ENCODE data around the gene FAM50A.
A peak's percentile ranks its signal among the peaks of the same experiment; 100 is the strongest.

The FAM50A gene

DNA sequence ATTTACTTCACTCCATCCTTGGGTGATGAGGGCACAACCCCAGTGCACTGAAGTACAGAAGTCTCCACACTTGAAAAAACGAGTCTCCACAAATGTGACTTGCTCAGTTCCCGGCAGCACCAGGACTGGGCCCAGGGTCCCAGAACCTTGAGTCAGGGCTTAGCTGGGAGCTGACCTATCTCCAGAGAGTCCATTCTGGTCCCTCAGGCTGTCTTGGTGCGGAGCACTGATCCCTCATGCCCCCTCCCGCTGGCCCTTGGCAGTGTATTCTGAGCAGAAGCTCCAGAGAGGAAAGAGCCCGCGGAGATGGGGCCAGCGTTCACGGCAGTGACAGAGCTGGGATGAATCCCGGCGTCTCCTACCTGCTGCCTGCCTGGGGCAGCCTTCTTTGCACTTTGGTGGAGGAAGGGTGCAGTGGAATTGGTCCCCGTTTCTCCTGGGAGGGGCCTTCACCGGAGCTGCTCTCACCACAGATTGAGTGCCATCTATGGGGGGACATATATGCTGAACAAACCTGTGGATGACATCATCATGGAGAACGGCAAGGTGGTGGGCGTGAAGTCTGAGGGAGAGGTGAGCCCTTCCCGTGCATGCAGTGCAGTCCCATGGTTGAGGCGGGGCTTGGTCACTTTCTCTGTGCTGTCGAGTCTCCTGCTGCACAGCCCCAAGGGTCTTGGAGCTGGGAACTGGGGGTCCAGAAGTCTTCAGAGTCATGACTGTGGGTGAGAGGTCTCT lies 3.2 kb upstream of the FAM50A start:
- no peak for DNase-seq

GRCh38 chrX:154441564-154441963 lies 2.4 kb upstream of the FAM50A start:
- DNase-seq, result no peak

DNA sequence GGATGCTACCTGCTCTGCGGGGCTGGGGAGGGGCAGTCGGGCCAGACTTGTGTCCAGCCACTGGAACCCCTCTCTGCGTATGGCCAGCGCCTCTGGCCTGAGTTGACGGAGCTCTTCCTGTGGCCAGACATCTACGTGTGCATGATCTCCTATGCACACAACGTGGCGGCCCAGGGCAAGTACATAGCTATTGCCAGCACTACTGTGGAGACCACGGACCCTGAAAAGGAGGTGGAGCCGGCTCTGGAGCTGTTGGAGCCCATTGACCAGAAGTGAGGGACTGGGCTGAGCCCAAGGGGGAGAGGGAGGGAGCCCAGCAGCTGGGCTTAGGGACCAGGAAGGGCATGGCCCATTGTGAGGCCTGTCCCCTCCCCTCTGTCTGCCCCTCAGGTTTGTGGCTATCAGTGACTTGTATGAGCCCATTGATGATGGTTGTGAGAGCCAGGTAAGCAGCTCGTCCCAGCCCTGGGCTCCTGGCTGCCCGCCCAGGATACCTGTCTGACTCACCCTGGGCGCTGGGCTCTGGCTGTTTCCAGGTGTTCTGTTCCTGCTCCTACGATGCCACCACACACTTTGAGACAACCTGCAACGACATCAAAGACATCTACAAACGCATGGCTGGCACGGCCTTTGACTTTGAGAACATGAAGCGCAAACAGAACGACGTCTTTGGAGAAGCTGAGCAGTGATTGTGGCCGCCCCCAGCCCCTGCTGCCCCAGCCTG lies 1.8 kb upstream of the FAM50A start:
- DNase-seq, result no peak

GRCh38 chrX:154443479-154443910 lies 446 bp upstream of the FAM50A start:
- DNase-seq, result no peak

DNA sequence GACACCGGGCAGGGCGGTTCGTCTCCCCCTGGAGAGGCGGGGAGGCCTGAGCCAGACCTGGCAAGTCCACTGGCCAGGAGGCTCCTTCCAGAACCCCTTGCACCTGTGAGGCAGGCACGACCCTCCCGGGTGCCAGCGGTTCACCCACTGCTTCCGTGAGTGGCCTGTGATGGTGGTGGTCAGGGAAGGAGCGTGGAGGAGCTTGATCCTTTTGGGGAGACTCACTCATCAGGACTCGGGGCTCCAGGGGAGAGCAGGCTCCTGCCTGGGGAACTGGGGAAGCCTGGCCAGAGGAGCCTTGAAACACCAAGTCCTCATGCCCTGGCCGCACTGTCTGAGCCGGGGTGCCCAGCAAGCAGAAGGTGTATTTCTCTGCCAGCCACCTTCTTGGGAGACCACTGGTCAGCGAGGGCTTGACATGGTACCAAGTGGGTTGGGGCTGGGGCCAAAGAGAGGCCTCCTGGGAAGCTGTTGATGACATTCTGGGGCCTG lies 860 bp downstream of the FAM50A start:
- DNase-seq, result no peak

DNA sequence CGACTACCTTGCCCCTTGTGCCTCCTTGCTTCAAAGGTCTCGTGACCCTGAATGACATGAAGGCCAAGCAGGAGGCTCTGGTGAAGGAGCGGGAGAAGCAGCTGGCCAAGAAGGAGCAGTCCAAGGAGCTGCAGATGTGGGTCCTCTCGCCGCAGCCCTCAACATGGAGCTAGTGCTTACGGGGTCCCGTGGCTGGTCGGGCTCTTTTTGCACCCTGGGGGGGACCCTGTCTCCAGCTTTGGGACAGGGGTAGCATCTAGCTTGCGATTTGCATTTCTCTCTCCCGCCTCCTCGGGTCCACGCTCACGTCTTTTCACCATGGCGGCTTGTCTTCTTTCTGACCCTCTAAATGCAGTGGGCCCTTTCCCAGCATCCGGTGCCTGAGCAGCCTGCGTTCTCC lies 1.8 kb downstream of the FAM50A start:
- DNase-seq, result no peak

DNA sequence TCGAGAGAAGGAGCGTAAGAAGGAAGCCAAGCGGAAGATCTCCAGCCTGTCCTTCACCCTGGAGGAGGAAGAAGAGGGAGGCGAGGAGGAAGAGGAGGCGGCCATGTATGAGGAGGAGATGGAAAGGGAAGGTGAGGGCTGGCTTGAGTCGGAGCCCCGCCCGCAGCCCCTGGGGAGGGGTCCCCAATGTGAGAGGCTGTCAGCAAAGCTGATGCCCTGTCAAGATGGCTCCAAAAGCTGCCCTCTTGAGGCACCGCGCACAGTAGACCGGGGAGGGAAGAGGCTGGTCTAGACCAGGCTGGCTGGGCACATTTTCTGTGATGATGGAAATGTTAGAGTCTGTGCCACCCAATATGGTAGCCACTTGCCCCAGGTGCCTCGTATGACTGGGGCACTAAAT lies 2.5 kb downstream of the FAM50A start:
- no peak for DNase-seq

- DNase-seq, result no peak
Observed at GRCh38 chrX:154448484-154448883, 4.5 kb downstream of the FAM50A start.

DNA sequence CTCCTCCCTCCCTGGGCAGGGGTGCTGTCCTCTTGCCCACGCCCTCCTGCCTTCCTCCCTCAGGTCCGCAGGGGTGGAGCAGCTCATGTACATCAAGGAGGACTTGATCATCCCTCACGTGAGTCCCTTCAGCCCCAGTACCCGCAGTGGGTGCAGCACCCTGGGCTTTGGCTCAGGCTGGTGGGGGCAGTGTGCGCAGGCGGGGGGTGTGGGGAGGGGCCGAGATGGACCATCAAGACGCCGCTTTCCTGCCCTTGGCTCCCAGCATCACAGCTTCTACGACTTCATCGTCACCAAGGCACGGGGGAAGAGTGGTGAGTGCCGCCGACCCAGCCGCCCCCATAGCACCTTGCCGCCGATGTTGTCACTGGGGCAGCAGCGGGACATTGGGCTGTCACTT lies 5.7 kb downstream of the FAM50A start:
- no peak for DNase-seq

DNA sequence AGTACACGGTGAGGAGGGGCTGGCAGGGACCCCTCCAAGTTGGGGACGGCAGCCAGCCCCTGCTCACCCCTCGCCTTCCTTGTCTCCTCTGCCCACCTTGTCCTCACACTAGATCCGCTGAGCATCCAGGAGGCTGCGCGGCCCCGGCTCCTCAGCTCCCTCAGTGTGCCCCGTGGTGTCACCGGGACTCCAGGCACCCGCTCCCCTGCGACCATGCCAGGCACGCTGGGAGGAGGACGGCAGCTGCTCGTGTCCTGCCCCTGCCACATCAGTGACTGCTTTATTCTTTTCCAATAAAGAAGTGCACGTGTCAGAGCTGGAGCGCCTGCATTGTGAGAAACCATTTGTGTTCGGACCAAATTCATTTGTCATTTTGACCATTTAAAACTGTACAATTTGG lies 6.4 kb downstream of the FAM50A start:
- DNase-seq, result no peak

- no peak for DNase-seq
Observed at GRCh38 chrX:154452823-154453222, 8.9 kb downstream of the FAM50A start.

DNA sequence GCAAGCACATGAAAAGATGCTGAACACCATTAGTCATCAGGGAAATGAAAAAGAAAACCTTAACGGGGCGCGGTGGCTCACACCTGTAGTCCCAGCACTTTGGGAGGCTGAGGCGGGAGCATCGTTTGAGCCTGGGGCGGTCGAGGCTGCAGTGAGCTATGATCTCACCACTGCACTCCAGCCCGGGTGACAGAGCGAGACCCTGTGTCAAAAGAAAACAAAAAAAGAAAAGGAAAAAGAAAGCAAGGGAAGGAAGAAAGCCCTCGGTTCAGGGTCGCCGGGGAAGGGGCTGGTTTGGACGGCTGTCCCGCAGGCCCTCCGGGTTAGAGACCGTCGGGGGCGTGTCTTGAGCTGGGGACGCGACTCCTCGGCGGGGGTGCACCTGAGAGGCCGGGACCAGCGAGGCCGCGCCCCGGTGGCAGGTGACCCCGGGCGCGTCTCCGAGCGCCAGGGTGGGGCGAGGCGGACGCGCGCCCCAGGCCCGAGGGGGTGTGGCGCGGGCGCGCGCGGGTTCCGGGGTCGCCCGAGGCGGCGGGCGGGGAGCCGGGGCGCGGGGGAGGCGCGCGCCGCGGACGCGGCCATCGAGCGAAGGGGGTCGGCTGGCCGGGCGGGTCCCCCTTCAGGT lies 13.7 kb downstream of the FAM50A start:
- peak; percentile 50 for DNase-seq

DNA sequence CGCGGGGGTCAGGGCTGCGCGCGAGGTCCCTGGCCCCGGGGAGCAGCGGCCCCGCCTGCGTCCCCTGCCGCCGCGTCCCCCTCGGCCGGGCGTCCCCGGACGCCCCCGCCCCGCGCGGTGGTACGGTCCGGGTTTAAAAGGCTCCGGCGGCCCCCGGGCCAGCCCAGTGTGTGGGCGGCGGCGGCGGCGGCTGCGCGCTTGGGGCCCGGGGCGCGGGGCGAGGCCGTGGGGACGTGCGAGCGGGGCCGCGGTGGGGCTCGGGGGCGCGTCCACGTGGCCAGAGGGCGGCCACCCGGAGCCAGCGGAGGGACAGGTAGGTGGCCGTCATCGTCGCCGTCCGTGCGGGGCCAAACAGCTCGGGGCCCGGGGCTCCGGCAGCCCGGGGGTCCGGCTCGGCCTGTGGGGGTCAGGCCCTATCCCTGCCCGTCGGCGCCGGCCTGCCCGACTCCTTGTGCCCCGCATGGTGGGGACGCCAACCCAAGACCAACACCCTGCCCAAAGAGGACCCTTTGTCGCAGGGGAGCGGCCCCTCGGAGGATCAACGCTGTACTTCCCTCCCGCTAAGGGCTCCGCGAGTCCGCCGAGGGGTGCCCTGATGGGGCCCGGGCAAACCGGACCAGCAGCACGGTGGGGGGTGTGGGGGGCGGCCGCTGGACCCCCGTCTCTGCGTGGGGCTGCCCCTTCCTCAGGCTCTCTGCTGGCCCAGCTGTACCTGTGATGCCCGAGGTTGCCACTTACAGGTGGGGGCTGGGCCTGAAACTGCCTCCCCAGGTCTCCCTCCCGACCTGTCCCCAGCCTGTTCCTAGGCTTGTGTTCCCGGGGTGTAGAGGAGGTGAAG lies 14.4 kb downstream of the FAM50A start, which contains the start of gene PLXNA3:
Gene PLXNA3, plus strand, starts transcription at position 166 of the 838 bp plus-strand sequence. CDS start 1,903 bp downstream, outside the sequence.
- peak; percentile 24 for DNase-seq

GRCh38 chrX:154458954-154459778 lies 15.2 kb downstream of the FAM50A start:
- DNase-seq, result peak; percentile 55

GRCh38 chrX:154459832-154460231 lies 15.9 kb downstream of the FAM50A start:
- no peak for DNase-seq

DNA sequence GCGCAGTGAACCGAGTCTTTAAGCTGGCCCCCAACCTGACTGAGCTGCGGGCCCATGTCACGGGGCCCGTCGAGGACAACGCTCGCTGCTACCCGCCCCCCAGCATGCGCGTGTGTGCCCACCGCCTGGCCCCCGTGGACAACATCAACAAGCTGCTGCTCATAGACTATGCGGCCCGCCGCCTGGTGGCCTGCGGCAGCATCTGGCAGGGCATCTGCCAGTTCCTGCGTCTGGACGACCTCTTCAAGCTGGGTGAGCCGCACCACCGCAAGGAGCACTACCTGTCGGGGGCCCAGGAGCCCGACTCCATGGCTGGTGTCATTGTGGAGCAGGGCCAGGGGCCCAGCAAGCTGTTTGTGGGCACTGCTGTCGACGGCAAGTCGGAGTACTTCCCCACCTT lies 16.4 kb downstream of the FAM50A start:
- no peak for DNase-seq

GRCh38 chrX:154462396-154462795 lies 18.5 kb downstream of the FAM50A start:
- DNase-seq, result no peak

- DNase-seq, result no peak
Observed at GRCh38 chrX:154463611-154464220, 19.8 kb downstream of the FAM50A start.

GRCh38 chrX:154464806-154465365 lies 20.9 kb downstream of the FAM50A start:
- DNase-seq, result no peak

DNA sequence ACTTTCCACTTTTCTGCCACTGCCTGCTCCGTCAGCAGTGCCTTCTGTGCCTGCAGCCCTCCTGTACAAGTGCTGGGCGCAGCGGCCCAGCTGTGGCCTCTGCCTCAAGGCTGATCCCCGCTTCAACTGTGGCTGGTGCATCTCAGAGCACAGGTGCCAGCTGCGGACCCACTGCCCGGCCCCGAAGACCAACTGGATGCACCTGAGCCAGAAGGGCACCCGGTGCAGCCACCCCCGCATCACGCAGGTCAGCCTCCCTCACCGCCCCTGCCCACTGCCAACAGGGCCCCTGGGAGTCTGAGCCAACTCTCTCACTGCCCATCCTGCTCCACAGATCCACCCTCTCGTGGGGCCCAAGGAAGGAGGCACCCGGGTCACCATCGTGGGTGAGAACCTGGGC lies 21.7 kb downstream of the FAM50A start:
- no peak for DNase-seq

DNA sequence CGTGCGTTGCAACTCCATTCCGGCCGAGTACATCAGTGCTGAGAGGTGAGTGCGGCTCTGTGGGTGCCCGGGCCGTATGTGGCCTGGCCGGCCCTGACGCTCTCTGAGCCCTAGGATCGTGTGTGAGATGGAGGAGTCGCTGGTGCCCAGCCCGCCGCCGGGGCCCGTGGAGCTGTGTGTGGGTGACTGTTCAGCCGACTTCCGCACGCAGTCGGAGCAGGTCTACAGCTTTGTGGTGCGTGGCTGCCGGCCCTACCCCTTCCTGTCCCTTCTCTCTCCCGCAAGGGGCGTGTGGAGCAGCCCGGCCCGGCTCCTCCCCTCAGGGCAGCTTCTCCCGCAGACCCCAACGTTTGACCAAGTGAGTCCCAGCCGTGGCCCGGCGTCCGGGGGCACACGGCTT lies 22.1 kb downstream of the FAM50A start:
- DNase-seq, result no peak
